Stimulated activated CD4-positive, alpha-beta T cell treated with anti-CD3 and anti-CD28 coated beads, Interleukin-2, amount 100 ng/mL, for 24 hours (primary cell): Measurements from ENCODE around the gene NPAS3.

Experiments used
- DNase-seq, 2 donors: peaks; one replicate each; pipeline ENCODE4 v3.0.0-alpha.2; 2020

The NPAS3 gene

GRCh38 chr14:33393231-33393894 lies 454.7 kb downstream of the NPAS3 start:
- DNase-seq: no peak

- no peak for DNase-seq
These were observed 455.3 kb downstream of the NPAS3 start for GRCh38 chr14:33393895-33394368.

- no peak for DNase-seq
These were observed 462.6 kb downstream of the NPAS3 start for GRCh38 chr14:33401311-33401710.

- DNase-seq: no peak
These were observed 463.9 kb downstream of the NPAS3 start for GRCh38 chr14:33402604-33403003.

- no peak for DNase-seq
These were observed 465.4 kb downstream of the NPAS3 start for GRCh38 chr14:33404054-33404453.

GRCh38 chr14:33404964-33405574 lies 466.4 kb downstream of the NPAS3 start:
- no peak for DNase-seq

GRCh38 chr14:33406766-33407165 lies 468.1 kb downstream of the NPAS3 start:
- DNase-seq: no peak

GRCh38 chr14:33408291-33408690 lies 469.6 kb downstream of the NPAS3 start:
- DNase-seq: no peak

GRCh38 chr14:33412450-33412849 lies 473.8 kb downstream of the NPAS3 start:
- no peak for DNase-seq

GRCh38 chr14:33413381-33413780 lies 474.7 kb downstream of the NPAS3 start:
- DNase-seq: no peak

- no peak for DNase-seq
These were observed 475.4 kb downstream of the NPAS3 start for GRCh38 chr14:33414041-33414440.

- DNase-seq: no peak
These were observed 481.5 kb downstream of the NPAS3 start for GRCh38 chr14:33420051-33420627.

GRCh38 chr14:33430414-33431035 lies 491.8 kb downstream of the NPAS3 start:
- DNase-seq: no peak

GRCh38 chr14:33432407-33433023 lies 493.8 kb downstream of the NPAS3 start:
- no peak for DNase-seq

- no peak for DNase-seq
These were observed 494.7 kb downstream of the NPAS3 start for GRCh38 chr14:33433396-33433795.

GRCh38 chr14:33435911-33436689 lies 497.4 kb downstream of the NPAS3 start:
- DNase-seq: no peak

- DNase-seq: no peak
These were observed 503.0 kb downstream of the NPAS3 start for GRCh38 chr14:33441633-33442032.

GRCh38 chr14:33444136-33444535 lies 505.5 kb downstream of the NPAS3 start:
- no peak for DNase-seq

GRCh38 chr14:33449268-33449667 lies 510.6 kb downstream of the NPAS3 start:
- DNase-seq: no peak

- DNase-seq: no peak
These were observed 511.2 kb downstream of the NPAS3 start for GRCh38 chr14:33449703-33450395.

- DNase-seq: no peak
These were observed 511.7 kb downstream of the NPAS3 start for GRCh38 chr14:33450416-33450815.

GRCh38 chr14:33451211-33451610 lies 512.5 kb downstream of the NPAS3 start:
- no peak for DNase-seq
